GM21528 (cell line): ENCODE results near the gene HDAC4.

ENCODE experiments used
- ATAC-seq: cut with Tn5 transposase; IDR thresholded peaks from one replicate; pipeline ENCODE4 v1.9.1; 2021; ENCODE audit warnings: mild to moderate bottlenecking, moderate library complexity; ENCODE audit not compliant: unreplicated experiment, low FRiP score

Gene HDAC4

GRCh38 chr2:239370876-239371725, 29.7 kb downstream of the HDAC4 start:
- no peak for ATAC-seq

- ATAC-seq = no peak
Measured at GRCh38 chr2:239370403-239370802, 30.4 kb downstream of the HDAC4 start.

- peak; percentile 83 for ATAC-seq
Measured at GRCh38 chr2:239369631-239370161, 31.1 kb downstream of the HDAC4 start.

GRCh38 chr2:239368906-239369552, 31.8 kb downstream of the HDAC4 start:
- ATAC-seq = no peak

GRCh38 chr2:239368321-239368720, 32.5 kb downstream of the HDAC4 start:
- ATAC-seq = no peak

GRCh38 chr2:239366740-239367139, 34.1 kb downstream of the HDAC4 start:
- no peak for ATAC-seq

- ATAC-seq = no peak
Measured at GRCh38 chr2:239365782-239366435, 34.9 kb downstream of the HDAC4 start.

- no peak for ATAC-seq
Measured at GRCh38 chr2:239365071-239365781, 35.6 kb downstream of the HDAC4 start.

- ATAC-seq = no peak
Measured at GRCh38 chr2:239363946-239364637, 36.7 kb downstream of the HDAC4 start.

GRCh38 chr2:239362507-239362906, 38.3 kb downstream of the HDAC4 start:
- ATAC-seq = no peak

- ATAC-seq = no peak
Measured at GRCh38 chr2:239361311-239361642, 39.5 kb downstream of the HDAC4 start.

GRCh38 chr2:239360421-239361310, 40.2 kb downstream of the HDAC4 start:
- no peak for ATAC-seq

GRCh38 chr2:239360008-239360407, 40.8 kb downstream of the HDAC4 start:
- ATAC-seq = no peak

GRCh38 chr2:239359196-239359912, 41.5 kb downstream of the HDAC4 start:
- no peak for ATAC-seq

- ATAC-seq = no peak
Measured at GRCh38 chr2:239358062-239358754, 42.6 kb downstream of the HDAC4 start.

- no peak for ATAC-seq
Measured at GRCh38 chr2:239355724-239356123, 45.1 kb downstream of the HDAC4 start.

GRCh38 chr2:239355139-239355538, 45.7 kb downstream of the HDAC4 start:
- ATAC-seq = no peak

GRCh38 chr2:239354791-239355136, 46.1 kb downstream of the HDAC4 start:
- ATAC-seq = no peak
